GM23338 (cell line): ENCODE measurements around the gene PODN. TPM values are rescaled to one million over a fixed set of nuclear protein-coding genes. Genes with fewer than 3 reads are reported as not detected.

Experiments
- ATAC-seq: fragments of 200-7000 bp; cut with Tn5 transposase; 3 replicates; pipeline ENCODE4 v1.9.1; 2020
- DNase-seq: peaks from one replicate; pipeline ENCODE4 v3.0.0-alpha.2; 2015; ENCODE audit warnings: low spot score
- H2AFZ ChIP-seq: fragments of 200-600 bp; sonication (generic); 2 replicates; pipeline ENCODE4 v1.8.0; 2016; ENCODE audit warnings: antibody characterized with exemption, mild to moderate bottlenecking, moderate library complexity
- H3F3A ChIP-seq: fragments of 200-600 bp; sonication (generic); replicated peaks from 2 replicates; pipeline ENCODE4 v1.8.0; 2017; ENCODE audit warnings: antibody characterized with exemption, mixed run types, low read depth
- H3K27ac ChIP-seq: fragments of 200-600 bp; sonication (generic); 2 replicates; pipeline ENCODE4 v1.6.1; 2016; ENCODE audit warnings: low read depth
- H3K27me3 ChIP-seq: fragments of 200-600 bp; sonication (generic); 2 replicates; pipeline ENCODE4 v1.8.0; 2016; ENCODE audit warnings: mild to moderate bottlenecking, mixed run types, moderate library complexity; ENCODE audit not compliant: insufficient read depth
- H3K36me3 ChIP-seq: fragments of 200-600 bp; sonication (generic); 2 replicates; pipeline ENCODE4 v1.8.0; 2016; ENCODE audit warnings: mild to moderate bottlenecking; ENCODE audit not compliant: insufficient read depth
- H3K4me1 ChIP-seq: fragments of 200-600 bp; sonication (generic); 2 replicates; pipeline ENCODE4 v1.8.0; 2016; ENCODE audit warnings: mild to moderate bottlenecking, moderate library complexity; ENCODE audit not compliant: insufficient read depth
- H3K4me2 ChIP-seq: fragments of 200-600 bp; sonication (generic); 2 replicates; pipeline ENCODE4 v1.7.1; 2017; ENCODE audit warnings: mixed run types
- H3K4me3 ChIP-seq: fragments of 200-600 bp; sonication (generic); 2 replicates; pipeline ENCODE4 v1.6.1; 2016; ENCODE audit warnings: mixed run types
- H3K79me2 ChIP-seq: fragments of 200-600 bp; sonication (generic); replicated peaks from 2 replicates; pipeline ENCODE4 v1.8.0; 2017; ENCODE audit warnings: mild to moderate bottlenecking; ENCODE audit not compliant: insufficient read depth
- H3K9me2 ChIP-seq: fragments of 200-600 bp; sonication (generic); 2 replicates; pipeline ENCODE4 v1.8.0; 2017; ENCODE audit not compliant: insufficient read depth
- H4K20me1 ChIP-seq: fragments of 200-600 bp; sonication (generic); replicated peaks from 2 replicates; pipeline ENCODE4 v1.8.0; 2017; ENCODE audit warnings: mild to moderate bottlenecking; ENCODE audit not compliant: insufficient read depth
- H3K27ac Mint-ChIP-seq: 2 replicates; pipeline ENCODE4 v1.8.0; 2020; ENCODE audit warnings: inconsistent platforms, mild to moderate bottlenecking, moderate library complexity, mixed read lengths
- H3K27me3 Mint-ChIP-seq: 3 replicates; pipeline ENCODE4 v1.8.0; 2022; ENCODE audit warnings: low read depth, mild to moderate bottlenecking, moderate library complexity, mixed read lengths, inconsistent platforms; ENCODE audit not compliant: insufficient read depth, poor library complexity
- H3K36me3 Mint-ChIP-seq: 3 replicates; pipeline ENCODE4 v1.8.0; 2021; ENCODE audit warnings: low read depth, mild to moderate bottlenecking, inconsistent platforms, moderate library complexity, mixed read lengths
- H3K4me1 Mint-ChIP-seq: 3 replicates; pipeline ENCODE4 v1.8.0; 2020; ENCODE audit warnings: mild to moderate bottlenecking, inconsistent platforms, mixed read lengths
- H3K4me3 Mint-ChIP-seq: 3 replicates; pipeline ENCODE4 v1.8.0; 2021; ENCODE audit warnings: moderate library complexity, mild to moderate bottlenecking, inconsistent platforms, mixed read lengths
- H3K9me3 Mint-ChIP-seq: 3 replicates; pipeline ENCODE4 v1.8.0; 2020; ENCODE audit warnings: moderate library complexity, mild to moderate bottlenecking, inconsistent platforms, mixed read lengths
- CREB1 ChIP-seq: fragments of 250-450 bp; sonication (Bioruptor Pico); IDR thresholded peaks from 2 replicates; pipeline ENCODE4 v1.5.0; 2020; ENCODE audit warnings: low read depth, mild to moderate bottlenecking, moderate library complexity
- CTCF ChIP-seq, 2 experiments: fragments of 200-600 bp in 1 of 2; sonication (generic) in 1 of 2; conservative IDR thresholded peaks; 2 replicates each; pipeline versions ENCODE4 v1.5.1 to v1.6.1; 2016 to 2017; ENCODE audit warnings: antibody characterized with exemption in 2 of 2, low read depth in 2 of 2, mild to moderate bottlenecking in 2 of 2, moderate library complexity in 1 of 2
- ETS1 ChIP-seq: IDR thresholded peaks from 2 replicates; pipeline ENCODE4 v1.6.1; 2016; ENCODE audit warnings: antibody characterized with exemption
- EZH2phosphoT487 ChIP-seq: fragments of 200-600 bp; sonication (generic); IDR thresholded peaks from one replicate; pipeline ENCODE4 v1.8.1; 2018; ENCODE audit warnings: antibody characterized with exemption; ENCODE audit not compliant: unreplicated experiment
- JUNB ChIP-seq: IDR thresholded peaks from one replicate; pipeline ENCODE4 v1.6.1; 2016; ENCODE audit warnings: antibody characterized with exemption; ENCODE audit not compliant: unreplicated experiment
- POLR2AphosphoS5 ChIP-seq: IDR thresholded peaks from 2 replicates; pipeline ENCODE4 v1.6.1; 2016; ENCODE audit warnings: antibody characterized with exemption, low read depth
- ZNF114 ChIP-seq: fragments of 250-450 bp; sonication (Bioruptor Pico); IDR thresholded peaks from 2 replicates; pipeline ENCODE4 v1.5.0; 2020; ENCODE audit warnings: mild to moderate bottlenecking, moderate library complexity
- ZNF462 ChIP-seq: fragments of 250-450 bp; sonication (Bioruptor Pico); IDR thresholded peaks from 2 replicates; pipeline ENCODE4 v1.5.0; 2020; ENCODE audit warnings: mild to moderate bottlenecking, moderate library complexity
- polyA plus RNA-seq: library from polyadenylated mRNA; unstranded; fragments of >200 nt; fragmentation: Nextera tagmentation; extraction: Ambion mirVana; gene quantifications from 2 replicates; pipeline ENCODE4 v1.2.1, GENCODE V29; 2016
- total RNA-seq: library from RNA; depleted of rRNA; stranded (reverse); fragments of >200 nt; shearing (Covaris generic); gene quantifications from 2 replicates; pipeline ENCODE4 v1.2.3, GENCODE V29; 2014

PODN gene
- total and polyA plus RNA-seq, 2 experiments from 2014 or later = 0.16 to 0.24 TPM

GRCh38 chr1:53044926-53045325 lies 17.1 kb upstream of the PODN start (continued):
- TF ChIP-seq ZNF462 (CRISPR knock-in tag) (no peak), CREB1 (CRISPR knock-in tag) (no peak), POLR2AphosphoS5 (no peak)

- ATAC-seq = peak; percentile 55
- Mint-ChIP-seq H3K4me3 (no peak overlapping the region), H3K4me1 (peaks cover 37% of the 10 kb centered on the region; the same call in 2 of the 3 replicates), H3K36me3 (no peaks in the 10 kb centered on the region), H3K27ac (no peak overlapping the region), H3K27me3 (no peaks in the 10 kb centered on the region), H3K9me3 (no peaks in the 10 kb centered on the region)
- Histone ChIP-seq H3K27ac (no peak overlapping the region), H3K27me3 (no peaks in the 10 kb centered on the region), H3K4me2 (no peak overlapping the region), H3F3A (no peaks in the 10 kb centered on the region), H4K20me1 (no peaks in the 10 kb centered on the region), H3K4me3 (no peak overlapping the region), H3K36me3 (no peaks in the 10 kb centered on the region), H3K9me2 (no peaks in the 10 kb centered on the region), H2AFZ (no peak overlapping the region), H3K79me2 (no peaks in the 10 kb centered on the region), H3K4me1 (peaks cover 39% of the 10 kb centered on the region)
- no peak for DNase-seq
- TF ChIP-seq CTCF (conservative IDR thresholded peaks at IDR 0.05; ENCODE audit: low read depth in 2 of 2) (no peak), EZH2phosphoT487 (no peak), JUNB (no peak), ETS1 (no peak), ZNF114 (no peak)
These were observed 15.1 kb upstream of the PODN start for GRCh38 chr1:53046930-53047329.
